Measurements from ENCODE around the gene PI4K2A.
A peak's percentile ranks its signal among the peaks of the same experiment; 100 is the strongest.

Gene PI4K2A

GRCh38 chr10:97628228-97628627 is 12.2 kb upstream of the PI4K2A start:
- no peaks in the 10 kb centered on the region for H3K9me3 ChIP-seq (ENCODE audit: control insufficient read depth, insufficient read depth, low read depth, low read length)
- ChIA-PET POLR2A (interaction anchor here (0.7 kb wide), 1 partner anchor 59 kb away, joined by 4 read pairs; no protein-coding TSS in a partner anchor), CTCF (interaction anchor here (1.1 kb wide), 1 partner anchor 218 kb away, joined by 3 read pairs; no protein-coding TSS in a partner anchor)
- no peaks in the 10 kb centered on the region for H3K36me3 ChIP-seq (ENCODE audit: control insufficient read depth in 2 of 2, insufficient read depth in 1 of 2, low read length in 2 of 2)
- no peaks in the 10 kb centered on the region for H3K4me1 ChIP-seq (ENCODE audit: control insufficient read depth, insufficient read depth, low read length)
- TF ChIP-seq ZNF2 (tag by site-specific recombination; IDR thresholded peaks at IDR 0.05) (no peak), ZNF274 (IDR thresholded peaks at IDR 0.05; ENCODE audit: low read length) (no peak), ZNF274 (tag by site-specific recombination; IDR thresholded peaks at IDR 0.05; ENCODE audit: borderline replicate concordance) (0 out of 2 replicates have a peak, but pooled peaks have one; percentile 36)
- no peak overlapping the region for H3K4me3 ChIP-seq (ENCODE audit: low read depth, low read length)
- no peak overlapping the region for H3K27ac ChIP-seq (ENCODE audit: extremely low read depth, low read depth, low read length)

DNA sequence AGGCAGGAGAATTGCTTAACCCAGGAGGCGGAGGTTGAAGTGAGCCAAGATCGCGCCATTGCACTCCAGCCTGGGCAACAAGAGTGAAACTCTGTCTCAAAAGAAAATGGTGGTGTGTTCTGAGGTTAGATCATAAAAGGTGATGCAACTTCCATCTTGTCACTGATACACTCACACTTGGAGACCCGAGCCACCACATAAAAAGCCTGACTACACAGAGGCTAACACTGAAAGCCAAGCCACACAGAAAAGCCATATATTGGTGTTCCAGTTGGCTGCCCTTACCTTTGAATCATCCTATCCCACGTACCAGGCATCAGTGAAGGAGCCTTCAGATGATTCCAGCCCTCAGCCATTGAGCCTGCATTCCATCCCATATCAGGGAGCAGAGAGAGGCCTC is 11.2 kb upstream of the PI4K2A start:
- POLR2A ChIA-PET = interaction anchor here (0.6 kb wide), 2 partner anchors 9 to 33 kb away, joined by 3 read pairs; no protein-coding TSS in a partner anchor
- no peak overlapping the region for H3K27ac ChIP-seq (ENCODE audit: extremely low read depth, low read depth, low read length)
- TF ChIP-seq ATF2 (tag by site-specific recombination; IDR thresholded peaks at IDR 0.05; ENCODE audit: low read depth) (0 out of 2 replicates have a peak, but pooled peaks have one; percentile 4), ZNF596 (tag by site-specific recombination; IDR thresholded peaks at IDR 0.05) (no peak)
- no peak overlapping the region for H3K4me3 ChIP-seq (ENCODE audit: low read depth, low read length)
- H3K4me1 ChIP-seq (ENCODE audit: control insufficient read depth, insufficient read depth, low read length) = no peaks in the 10 kb centered on the region
- no peaks in the 10 kb centered on the region for H3K36me3 ChIP-seq (ENCODE audit: control insufficient read depth in 2 of 2, insufficient read depth in 1 of 2, low read length in 2 of 2)
- no peaks in the 10 kb centered on the region for H3K9me3 ChIP-seq (ENCODE audit: control insufficient read depth, insufficient read depth, low read depth, low read length)
- CTCF ChIA-PET = interaction anchor here (0.6 to 0.7 kb wide), 2 partner anchors 124 to 593 kb away, joined by 3 to 4 read pairs; no protein-coding TSS in a partner anchor

DNA sequence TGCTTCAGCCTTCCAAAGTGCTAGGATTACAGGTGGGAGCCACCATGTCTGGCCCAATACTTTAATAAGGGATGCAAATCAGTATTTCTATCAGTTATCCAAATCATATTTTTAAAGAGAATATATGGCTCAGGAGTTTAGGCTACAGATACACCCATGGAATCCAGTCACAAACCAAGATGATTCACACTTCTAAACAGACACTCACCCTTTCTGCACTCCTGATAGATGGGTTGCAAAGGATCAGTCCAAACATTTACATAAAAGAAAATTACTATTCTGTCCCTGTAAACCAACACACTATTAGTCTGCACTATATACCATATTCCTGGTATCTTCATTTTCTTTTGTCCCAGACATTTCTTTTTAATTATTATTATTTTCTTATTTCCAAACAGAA is 9.4 kb upstream of the PI4K2A start:
- ChIA-PET POLR2A (no interaction called here), CTCF (interaction anchor here (0.7 kb wide), 1 partner anchor 1401 kb away, joined by 3 read pairs; no protein-coding TSS in a partner anchor)
- H3K4me1 ChIP-seq (ENCODE audit: control insufficient read depth, insufficient read depth, low read length) = no peaks in the 10 kb centered on the region
- H3K9me3 ChIP-seq (ENCODE audit: control insufficient read depth, insufficient read depth, low read depth, low read length) = no peaks in the 10 kb centered on the region
- H3K36me3 ChIP-seq (ENCODE audit: control insufficient read depth in 2 of 2, insufficient read depth in 1 of 2, low read length in 2 of 2) = no peaks in the 10 kb centered on the region
- H3K4me3 ChIP-seq (ENCODE audit: low read depth, low read length) = no peak overlapping the region
- no peak overlapping the region for H3K27ac ChIP-seq (ENCODE audit: extremely low read depth, low read depth, low read length)
- no peak for TF ChIP-seq ZBTB6 (tag by site-specific recombination; IDR thresholded peaks at IDR 0.05)
- no peak for TF ChIP-seq MYNN (tag by site-specific recombination; IDR thresholded peaks at IDR 0.05; ENCODE audit: borderline replicate concordance)
- no peak for TF ChIP-seq BCL11B (tag by site-specific recombination; IDR thresholded peaks at IDR 0.05; ENCODE audit: low read depth)
- no peak for TF ChIP-seq ZNF768 (tag by site-specific recombination; IDR thresholded peaks at IDR 0.05)
- no peak for TF ChIP-seq GFI1B (tag by site-specific recombination; IDR thresholded peaks at IDR 0.05)
- TF ChIP-seq, protein P1, sequence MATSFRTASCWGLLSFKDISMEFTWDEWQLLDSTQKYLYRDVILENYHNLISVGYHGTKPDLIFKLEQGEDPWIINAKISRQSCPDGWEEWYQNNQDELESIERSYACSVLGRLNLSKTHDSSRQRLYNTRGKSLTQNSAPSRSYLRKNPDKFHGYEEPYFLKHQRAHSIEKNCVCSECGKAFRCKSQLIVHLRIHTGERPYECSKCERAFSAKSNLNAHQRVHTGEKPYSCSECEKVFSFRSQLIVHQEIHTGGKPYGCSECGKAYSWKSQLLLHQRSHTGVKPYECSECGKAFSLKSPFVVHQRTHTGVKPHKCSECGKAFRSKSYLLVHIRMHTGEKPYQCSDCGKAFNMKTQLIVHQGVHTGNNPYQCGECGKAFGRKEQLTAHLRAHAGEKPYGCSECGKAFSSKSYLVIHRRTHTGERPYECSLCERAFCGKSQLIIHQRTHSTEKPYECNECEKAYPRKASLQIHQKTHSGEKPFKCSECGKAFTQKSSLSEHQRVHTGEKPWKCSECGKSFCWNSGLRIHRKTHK (tag by site-specific recombination; IDR thresholded peaks at IDR 0.05) = no peak
- no peak for TF ChIP-seq OSR2 (tag by site-specific recombination; IDR thresholded peaks at IDR 0.05)
- no peak for TF ChIP-seq ZNF133 (tag by site-specific recombination; IDR thresholded peaks at IDR 0.05)
- no peak for TF ChIP-seq ZNF416 (tag by site-specific recombination; IDR thresholded peaks at IDR 0.05)
- TF ChIP-seq ZNF580 (tag by site-specific recombination; IDR thresholded peaks at IDR 0.05) = no peak
- no peak for TF ChIP-seq KLF7 (tag by site-specific recombination; IDR thresholded peaks at IDR 0.05; ENCODE audit: borderline replicate concordance)
- TF ChIP-seq ZBTB10 (tag by site-specific recombination; IDR thresholded peaks at IDR 0.05) = no peak
- TF ChIP-seq, protein P2, sequence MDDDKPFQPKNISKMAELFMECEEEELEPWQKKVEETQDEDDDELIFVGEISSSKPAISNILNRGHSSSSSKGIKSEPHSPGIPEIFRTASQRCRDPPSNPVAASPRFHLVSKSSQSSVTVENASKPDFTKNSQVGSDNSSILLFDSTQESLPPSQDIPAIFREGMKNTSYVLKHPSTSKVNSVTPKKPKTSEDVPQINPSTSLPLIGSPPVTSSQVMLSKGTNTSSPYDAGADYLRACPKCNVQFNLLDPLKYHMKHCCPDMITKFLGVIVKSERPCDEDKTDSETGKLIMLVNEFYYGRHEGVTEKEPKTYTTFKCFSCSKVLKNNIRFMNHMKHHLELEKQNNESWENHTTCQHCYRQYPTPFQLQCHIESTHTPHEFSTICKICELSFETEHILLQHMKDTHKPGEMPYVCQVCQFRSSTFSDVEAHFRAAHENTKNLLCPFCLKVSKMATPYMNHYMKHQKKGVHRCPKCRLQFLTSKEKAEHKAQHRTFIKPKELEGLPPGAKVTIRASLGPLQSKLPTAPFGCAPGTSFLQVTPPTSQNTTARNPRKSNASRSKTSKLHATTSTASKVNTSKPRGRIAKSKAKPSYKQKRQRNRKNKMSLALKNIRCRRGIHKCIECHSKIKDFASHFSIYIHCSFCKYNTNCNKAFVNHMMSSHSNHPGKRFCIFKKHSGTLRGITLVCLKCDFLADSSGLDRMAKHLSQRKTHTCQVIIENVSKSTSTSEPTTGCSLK (tag by site-specific recombination; IDR thresholded peaks at IDR 0.05) = no peak
- TF ChIP-seq, protein P3, sequence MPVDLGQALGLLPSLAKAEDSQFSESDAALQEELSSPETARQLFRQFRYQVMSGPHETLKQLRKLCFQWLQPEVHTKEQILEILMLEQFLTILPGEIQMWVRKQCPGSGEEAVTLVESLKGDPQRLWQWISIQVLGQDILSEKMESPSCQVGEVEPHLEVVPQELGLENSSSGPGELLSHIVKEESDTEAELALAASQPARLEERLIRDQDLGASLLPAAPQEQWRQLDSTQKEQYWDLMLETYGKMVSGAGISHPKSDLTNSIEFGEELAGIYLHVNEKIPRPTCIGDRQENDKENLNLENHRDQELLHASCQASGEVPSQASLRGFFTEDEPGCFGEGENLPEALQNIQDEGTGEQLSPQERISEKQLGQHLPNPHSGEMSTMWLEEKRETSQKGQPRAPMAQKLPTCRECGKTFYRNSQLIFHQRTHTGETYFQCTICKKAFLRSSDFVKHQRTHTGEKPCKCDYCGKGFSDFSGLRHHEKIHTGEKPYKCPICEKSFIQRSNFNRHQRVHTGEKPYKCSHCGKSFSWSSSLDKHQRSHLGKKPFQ (tag by site-specific recombination; IDR thresholded peaks at IDR 0.05) = no peak
- TF ChIP-seq ZNF558 (tag by site-specific recombination; IDR thresholded peaks at IDR 0.05) = no peak
